Measurements from ENCODE around the gene ESRRG.

The ESRRG gene

GRCh38 chr1:216606047-216606637, 117.1 kb downstream of the ESRRG start:
- H3K4me3 ChIP-seq (ENCODE audit: low read depth, low read length) = no peak overlapping the region
- no peak for DNase-seq (ENCODE audit: low read depth)
- TF ChIP-seq CTCF (IDR thresholded peaks at IDR 0.05; ENCODE audit: low read depth, low read length, missing control alignments) = no peak

GRCh38 chr1:216604771-216605170, 118.5 kb downstream of the ESRRG start:
- no peak for DNase-seq (ENCODE audit: low read depth)
- TF ChIP-seq CTCF (IDR thresholded peaks at IDR 0.05; ENCODE audit: low read depth, low read length, missing control alignments) = no peak

DNA sequence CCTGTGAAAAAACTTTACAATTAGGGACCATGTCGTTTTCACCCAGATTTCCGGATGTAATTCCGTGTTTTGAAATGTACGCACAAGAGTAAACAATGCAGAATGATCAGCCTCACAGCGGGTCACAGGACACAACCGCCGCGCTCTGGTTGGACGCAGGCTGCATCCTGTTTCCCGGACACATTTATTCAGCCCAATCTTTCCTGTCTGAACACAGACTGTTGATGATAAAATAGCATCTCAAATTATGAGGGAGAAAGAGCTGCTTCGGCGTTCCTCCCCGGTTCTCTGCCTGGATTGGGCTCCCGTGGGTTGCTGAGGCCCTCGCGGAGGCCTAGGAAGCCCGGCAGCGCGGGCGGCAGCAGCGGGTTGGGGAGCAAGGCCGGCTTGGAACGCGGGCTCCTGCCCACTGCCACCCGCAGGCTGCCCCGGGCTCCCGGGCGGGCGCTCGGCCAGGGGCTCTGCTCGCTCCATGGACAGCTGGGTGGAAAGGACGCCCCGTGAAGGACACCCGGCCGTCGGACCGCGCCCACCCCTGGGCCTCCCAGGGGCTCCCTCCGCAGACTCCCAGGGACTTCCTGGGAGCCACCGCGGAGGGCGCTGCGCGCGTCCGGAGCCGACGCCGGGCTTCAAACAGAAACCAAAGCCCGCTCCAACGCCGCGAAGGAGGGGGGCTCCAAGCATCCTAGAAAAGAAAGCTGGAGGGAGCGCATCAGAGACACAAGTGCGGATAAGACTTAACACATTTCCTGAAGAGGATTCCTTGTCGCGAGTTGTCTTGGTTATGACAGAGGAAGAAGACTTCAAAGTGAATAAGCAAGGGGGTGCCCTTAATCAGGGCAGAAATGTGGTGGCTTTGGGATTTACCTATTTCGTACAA, 122.3 kb downstream of the ESRRG start:
- H3K4me3 ChIP-seq (ENCODE audit: low read depth, low read length) = peak overlapping the region; percentile 60
- peak; percentile 8 for DNase-seq (ENCODE audit: low read depth)
- peak; percentile 14 for TF ChIP-seq CTCF (IDR thresholded peaks at IDR 0.05; ENCODE audit: low read depth, low read length, missing control alignments)

More at GRCh38 chr1:216604771-216605170, 118.5 kb downstream of the ESRRG start:
- H3K4me3 ChIP-seq (ENCODE audit: low read depth, low read length) = no peak overlapping the region

GRCh38 chr1:216599851-216600250, 123.4 kb downstream of the ESRRG start:
- TF ChIP-seq CTCF (IDR thresholded peaks at IDR 0.05; ENCODE audit: low read depth, low read length, missing control alignments) = no peak
- H3K4me3 ChIP-seq (ENCODE audit: low read depth, low read length) = no peak overlapping the region
- no peak for DNase-seq (ENCODE audit: low read depth)

- H3K4me3 ChIP-seq (ENCODE audit: low read depth, low read length) = no peak overlapping the region
- no peak for TF ChIP-seq CTCF (IDR thresholded peaks at IDR 0.05; ENCODE audit: low read depth, low read length, missing control alignments)
- DNase-seq (ENCODE audit: low read depth) = no peak
These were observed 124.8 kb downstream of the ESRRG start for GRCh38 chr1:216598448-216598847.

GRCh38 chr1:216596281-216596862, 126.9 kb downstream of the ESRRG start:
- H3K4me3 ChIP-seq (ENCODE audit: low read depth, low read length) = no peak overlapping the region
- TF ChIP-seq CTCF (IDR thresholded peaks at IDR 0.05; ENCODE audit: low read depth, low read length, missing control alignments) = no peak
- no peak for DNase-seq (ENCODE audit: low read depth)
